ENCODE results near the gene OR52K2. TPM values are rescaled to one million over a fixed set of nuclear protein-coding genes. Genes with fewer than 3 reads are reported as not detected.

The OR52K2 gene
- total and polyA plus RNA-seq, 2 of the 13 experiments (the other 11 are each of a cell fraction or from before 2014, with no cell fraction given), result not detected

- no peak for DNase-seq (ENCODE audit: low spot score)
- 3% methylated on average over 1 of the region's 1 CpG for WGBS (ENCODE audit: low lambda C conversion rate)
- Histone ChIP-seq H3K79me2 (ENCODE audit: insufficient read depth, low read length) (no peaks in the 10 kb centered on the region), H3K27ac (ENCODE audit: extremely low read length, insufficient read depth, low read length) (no peak overlapping the region), H3K9ac (ENCODE audit: insufficient read depth, low read depth, low read length) (no peak overlapping the region), H3K4me3 (replicated peaks in 1 of 3; ENCODE audit: insufficient read depth in 1 of 3, low read depth in 2 of 3, low read length in 3 of 3) (no peak overlapping the region), H2AFZ (ENCODE audit: low read length) (no peak overlapping the region), H3K4me1 (ENCODE audit: insufficient read depth, low read length) (no peaks in the 10 kb centered on the region), H3K9me3 (ENCODE audit: low read length) (no peaks in the 10 kb centered on the region), H3K27me3 (ENCODE audit: control insufficient read depth in 1 of 2, insufficient read depth in 2 of 2, low read length in 2 of 2) (0 out of 5 replicates have a peak, but pooled peaks cover 0 to 2% of the 10 kb centered on the region in 2 experiments), H3K4me2 (ENCODE audit: low read depth, low read length) (no peak overlapping the region), H3K36me3 (replicated peaks in 1 of 2; ENCODE audit: control insufficient read depth in 1 of 2, insufficient read depth in 2 of 2, low read length in 2 of 2) (no peaks in the 10 kb centered on the region), H4K20me1 (ENCODE audit: insufficient read depth, low read length) (no peaks in the 10 kb centered on the region)
- FAIRE-seq, result no peak
- in situ Hi-C loops (cut with HindIII; ENCODE audit: extremely low pct_ligation_motif_present, low pct_unique_long_range_greater_than_20kb), result no loop called here
- BruUV-seq (replicated peaks), result no TSS peak
- CTCF ChIA-PET (ENCODE audit: low intra/inter-chr PET ratio, low total read pairs), result no interaction called here
- TF ChIP-seq AHR (CRISPR knock-in tag; IDR thresholded peaks at IDR 0.05) (no peak), NFE2L1 (CRISPR knock-in tag; IDR thresholded peaks at IDR 0.05; ENCODE audit: borderline replicate concordance) (no peak), ZNF276 (CRISPR knock-in tag; IDR thresholded peaks at IDR 0.05; ENCODE audit: low read depth) (no peak), GRHL1 (CRISPR knock-in tag; conservative IDR thresholded peaks at IDR 0.05) (no peak)
- TF ChIP-seq, protein P1, sequence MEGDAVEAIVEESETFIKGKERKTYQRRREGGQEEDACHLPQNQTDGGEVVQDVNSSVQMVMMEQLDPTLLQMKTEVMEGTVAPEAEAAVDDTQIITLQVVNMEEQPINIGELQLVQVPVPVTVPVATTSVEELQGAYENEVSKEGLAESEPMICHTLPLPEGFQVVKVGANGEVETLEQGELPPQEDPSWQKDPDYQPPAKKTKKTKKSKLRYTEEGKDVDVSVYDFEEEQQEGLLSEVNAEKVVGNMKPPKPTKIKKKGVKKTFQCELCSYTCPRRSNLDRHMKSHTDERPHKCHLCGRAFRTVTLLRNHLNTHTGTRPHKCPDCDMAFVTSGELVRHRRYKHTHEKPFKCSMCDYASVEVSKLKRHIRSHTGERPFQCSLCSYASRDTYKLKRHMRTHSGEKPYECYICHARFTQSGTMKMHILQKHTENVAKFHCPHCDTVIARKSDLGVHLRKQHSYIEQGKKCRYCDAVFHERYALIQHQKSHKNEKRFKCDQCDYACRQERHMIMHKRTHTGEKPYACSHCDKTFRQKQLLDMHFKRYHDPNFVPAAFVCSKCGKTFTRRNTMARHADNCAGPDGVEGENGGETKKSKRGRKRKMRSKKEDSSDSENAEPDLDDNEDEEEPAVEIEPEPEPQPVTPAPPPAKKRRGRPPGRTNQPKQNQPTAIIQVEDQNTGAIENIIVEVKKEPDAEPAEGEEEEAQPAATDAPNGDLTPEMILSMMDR (CRISPR knock-in tag; IDR thresholded peaks at IDR 0.05), result no peak
- intact Hi-C loops (cut with micrococcal nuclease; ENCODE audit: unreplicated experiment), result no loop called here
- ATAC-seq, result no peak
- POLR2A ChIA-PET, result no interaction called here
These were observed 30.5 kb downstream of the OR52K2 start for GRCh38 chr11:4479644-4480043.

Data from HepG2 (cell line).